Measurements from ENCODE around the gene IPO11.

DNA sequence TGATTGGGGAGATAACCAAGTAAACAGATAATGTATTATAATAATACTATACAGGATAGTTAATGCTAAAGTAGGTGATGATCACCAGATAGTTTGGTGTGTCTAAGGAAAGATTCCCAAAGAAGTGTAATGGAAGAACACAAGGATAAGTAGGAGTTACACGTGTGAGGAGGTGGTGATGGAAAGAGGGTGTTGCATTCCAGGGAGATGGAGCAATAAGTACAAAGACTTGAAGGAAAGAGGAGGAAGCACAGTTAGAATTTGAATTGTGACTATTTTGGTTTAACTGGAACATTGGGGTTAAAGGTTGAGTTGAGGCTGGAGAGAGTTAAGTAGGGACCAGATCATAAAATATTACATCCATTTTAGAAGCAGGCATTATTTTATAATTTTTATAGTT lies 76.9 kb downstream of the IPO11 start:
- TF ChIP-seq CTCF (IDR thresholded peaks at IDR 0.05) (no peak), EP300 (IDR thresholded peaks at IDR 0.05) (no peak), POLR2A (IDR thresholded peaks at IDR 0.05) (no peak)
